ENCODE measurements around the gene VLDLR. TPM values are rescaled to one million over a fixed set of nuclear protein-coding genes. Genes with fewer than 3 reads are reported as not detected.

VLDLR gene
- 1 to 10 TPM in 1 of 4 donors, under 1 TPM in 1, not detected in 2; 0.85 to 2.5 TPM for total RNA-seq

GRCh38 chr9:2621722-2622460, at the start of gene VLDLR:
Gene VLDLR, plus strand, starts transcription at chr9:2621787. Its CDS starts 403 bp downstream, at chr9:2622190.
- peaks cover 0 to 17% of the 10 kb centered on the region in 2 donors for H3K27me3 ChIP-seq
- no peaks in the 10 kb centered on the region for H3K9me3 ChIP-seq
- no peak for TF ChIP-seq CTCF (IDR thresholded peaks at IDR 0.05)
- TF ChIP-seq POLR2A (IDR thresholded peaks at IDR 0.05): no peak
- H3K4me3 ChIP-seq: peak within 1 kb of the TSS; percentile 35 to 76 (median 59)
- peak within 1 kb of the TSS in 3 of 4 donors; percentile 3 to 51 (median 38) for H3K27ac ChIP-seq
- DNase-seq: peak in 2 of 3 donors; percentile 45 to 51
- no peaks in the 10 kb centered on the region for H3K36me3 ChIP-seq
- peaks cover 0 to 26% (median 3%) of the 10 kb centered on the region in 4 donors for H3K4me1 ChIP-seq

GRCh38 chr9:2574203-2574602, 47.4 kb upstream of the VLDLR start:
- H3K36me3 ChIP-seq: no peaks in the 10 kb centered on the region
- H3K4me1 ChIP-seq: peaks cover 0 to 10% (median 0%) of the 10 kb centered on the region in 4 donors
- no peaks in the 10 kb centered on the region for H3K27me3 ChIP-seq
- TF ChIP-seq POLR2A (IDR thresholded peaks at IDR 0.05) (no peak), CTCF (IDR thresholded peaks at IDR 0.05) (no peak)
- H3K4me3 ChIP-seq: no peak overlapping the region
- no peak overlapping the region for H3K27ac ChIP-seq
- no peaks in the 10 kb centered on the region for H3K9me3 ChIP-seq
- DNase-seq: no peak

- Histone ChIP-seq H3K27ac (no peak overlapping the region), H3K4me3 (no peak overlapping the region), H3K9me3 (no peaks in the 10 kb centered on the region), H3K36me3 (no peaks in the 10 kb centered on the region), H3K4me1 (no peaks in the 10 kb centered on the region), H3K27me3 (no peaks in the 10 kb centered on the region)
- TF ChIP-seq POLR2A (IDR thresholded peaks at IDR 0.05) (no peak), CTCF (IDR thresholded peaks at IDR 0.05) (no peak)
- no peak for DNase-seq
These were observed 45.0 kb upstream of the VLDLR start for GRCh38 chr9:2576631-2577030.

GRCh38 chr9:2583308-2584013, 38.1 kb upstream of the VLDLR start:
- H3K4me1 ChIP-seq: no peaks in the 10 kb centered on the region
- no peaks in the 10 kb centered on the region for H3K9me3 ChIP-seq
- no peak for TF ChIP-seq POLR2A (IDR thresholded peaks at IDR 0.05)
- TF ChIP-seq CTCF (IDR thresholded peaks at IDR 0.05): no peak
- DNase-seq: peak in 1 of 3 donors; percentile 37
- H3K27me3 ChIP-seq: no peaks in the 10 kb centered on the region
- no peak overlapping the region for H3K27ac ChIP-seq
- no peaks in the 10 kb centered on the region for H3K36me3 ChIP-seq
- H3K4me3 ChIP-seq: no peak overlapping the region

- H3K36me3 ChIP-seq: no peaks in the 10 kb centered on the region
- no peaks in the 10 kb centered on the region for H3K27me3 ChIP-seq
- no peak overlapping the region for H3K4me3 ChIP-seq
- no peak overlapping the region for H3K27ac ChIP-seq
- no peak for TF ChIP-seq POLR2A (IDR thresholded peaks at IDR 0.05)
- TF ChIP-seq CTCF (IDR thresholded peaks at IDR 0.05): no peak
- H3K9me3 ChIP-seq: peaks cover 0 to 8% (median 3%) of the 10 kb centered on the region in 4 donors
- no peak for DNase-seq
- no peaks in the 10 kb centered on the region for H3K4me1 ChIP-seq
These were observed 29.6 kb upstream of the VLDLR start for GRCh38 chr9:2591967-2592366.

Measured in Peyer's patch (tissue), 4 donors.